Measurements from ENCODE around the gene CRYBB2.
"Not testable (repeated sequence)": the region's sequence is repeated elsewhere in the genome, so short reads cannot be mapped to it uniquely, and the experiment has no call there.

Gene CRYBB2

GRCh38 chr22:25237503-25237902, 18.1 kb downstream of the CRYBB2 start:
- DNase-seq, result no peak

- not testable (repeated sequence) for DNase-seq
Observed at GRCh38 chr22:25238058-25238457, 18.6 kb downstream of the CRYBB2 start.

- not testable (repeated sequence) for DNase-seq
Observed at GRCh38 chr22:25255169-25255568, 35.7 kb downstream of the CRYBB2 start.

GRCh38 chr22:25267567-25267966, 48.1 kb downstream of the CRYBB2 start:
- not testable (repeated sequence) for DNase-seq

- not testable (repeated sequence) for DNase-seq
Observed at GRCh38 chr22:25268902-25269301, 49.5 kb downstream of the CRYBB2 start.

GRCh38 chr22:25270061-25270460, 50.6 kb downstream of the CRYBB2 start:
- not testable (repeated sequence) for DNase-seq

- DNase-seq, result not testable (repeated sequence)
Observed at GRCh38 chr22:25273231-25273630, 53.8 kb downstream of the CRYBB2 start.

- DNase-seq, result not testable (repeated sequence)
Observed at GRCh38 chr22:25273928-25274327, 54.5 kb downstream of the CRYBB2 start.

- DNase-seq, result not testable (repeated sequence)
Observed at GRCh38 chr22:25280118-25280517, 60.7 kb downstream of the CRYBB2 start.

Measured in activated CD4-positive, alpha-beta T cell treated with anti-CD3 and anti-CD28 coated beads, Interleukin-2, amount 50 U/mL, for 16 hours (primary cell).